ENCODE measurements around the gene KRT33B. TPM values are rescaled to one million over a fixed set of nuclear protein-coding genes. Genes with fewer than 3 reads are reported as not detected.

Gene KRT33B
- total and polyA plus RNA-seq, 3 donors from 2014 or later, result 0.25 TPM; not detected in 2

DNA sequence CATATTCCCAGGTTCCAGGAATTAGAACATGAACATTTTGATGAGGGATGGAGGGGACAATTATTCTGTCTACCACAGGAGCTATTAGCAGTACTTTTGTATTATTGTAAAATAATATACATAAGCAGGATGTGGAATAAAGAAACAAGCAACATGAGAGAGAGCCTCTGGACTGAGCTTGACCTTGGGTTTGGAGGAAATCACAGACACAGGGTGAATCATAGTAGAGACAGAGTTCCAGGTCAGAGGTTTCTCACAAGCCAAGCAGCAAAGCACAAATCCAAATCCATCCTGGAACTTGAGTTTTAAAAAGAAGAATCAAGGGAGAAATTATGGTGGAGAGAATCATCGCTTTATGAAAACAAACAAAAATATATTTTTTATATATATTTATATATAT is 22.7 kb upstream of the KRT33B start:
- 77 to 86% methylated on average over 1 of the region's 1 CpG for WGBS, 2 donors
- Histone ChIP-seq H3K36me3 (ENCODE audit: low read depth, missing control alignments) (no peaks in the 10 kb centered on the region), H3K4me1 (peaks cover 9% of the 10 kb centered on the region), H3K27ac (peak overlapping the region in 1 of 2 donors; percentile 22), H3K4me3 (no peak overlapping the region), H3K9me3 (no peaks in the 10 kb centered on the region), H3K27me3 (no peaks in the 10 kb centered on the region)
- intact Hi-C loops (cut with DNase I; ENCODE audit: low total_unique reads), result no loop called here
- no peak for DNase-seq
- TF ChIP-seq CTCF (IDR thresholded peaks at IDR 0.05) (no peak), POLR2A (IDR thresholded peaks at IDR 0.05) (no peak)

DNA sequence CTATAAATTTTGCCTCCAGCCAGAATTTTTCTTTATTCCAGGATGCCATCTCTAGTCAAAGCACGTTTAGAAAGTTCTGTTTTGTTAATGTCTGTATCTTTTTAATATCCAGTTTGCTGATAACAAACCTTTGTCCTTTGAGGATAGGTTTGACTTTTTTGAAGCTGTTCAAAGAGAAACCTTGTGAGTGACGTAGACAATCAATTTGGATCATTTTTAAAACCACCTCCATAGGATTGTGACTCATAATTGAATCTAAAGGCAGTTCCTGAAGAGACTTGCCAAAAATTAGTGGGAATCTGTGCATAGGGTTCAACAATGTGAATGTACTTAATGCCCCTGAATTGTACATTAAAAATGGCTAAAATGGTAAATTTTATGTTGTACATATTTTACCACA is 21.9 kb upstream of the KRT33B start:
- no peak for TF ChIP-seq CTCF (IDR thresholded peaks at IDR 0.05)
- H3K4me3 ChIP-seq, result no peak overlapping the region
- no peak for DNase-seq
- no peak overlapping the region for H3K27ac ChIP-seq
- H3K9me3 ChIP-seq, result no peaks in the 10 kb centered on the region
- H3K36me3 ChIP-seq (ENCODE audit: low read depth, missing control alignments), result no peaks in the 10 kb centered on the region
- WGBS, 2 donors, result 56 to 78% methylated on average over 2 of the region's 2 CpGs
- H3K27me3 ChIP-seq, result no peaks in the 10 kb centered on the region
- intact Hi-C loops (cut with DNase I; ENCODE audit: low total_unique reads), result no loop called here
- H3K4me1 ChIP-seq, result peaks cover 9% of the 10 kb centered on the region

DNA sequence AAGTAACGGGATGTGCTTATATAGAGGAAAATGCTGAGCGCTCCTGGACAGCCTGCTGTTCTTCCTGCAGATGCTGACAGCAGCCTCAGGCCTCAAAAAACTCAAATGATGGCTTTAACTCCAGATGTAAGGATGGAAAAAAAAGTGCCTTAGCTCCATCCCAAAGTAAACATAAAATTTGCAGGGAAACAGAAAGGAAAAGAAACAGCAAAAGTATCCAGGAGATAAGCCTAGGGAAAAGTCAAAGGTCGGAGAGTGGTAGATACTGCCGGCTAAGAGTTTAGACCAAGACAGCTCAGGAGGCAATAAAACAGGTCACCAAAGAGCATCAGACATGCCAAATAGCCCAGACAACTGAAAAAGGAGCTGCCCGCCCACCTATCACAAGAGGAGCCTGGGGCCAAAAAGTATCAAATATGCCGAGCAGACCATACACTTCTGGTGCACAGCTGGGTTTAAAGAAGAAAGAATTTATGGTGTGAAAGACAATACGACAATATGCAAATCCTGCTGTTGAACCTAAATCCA is 20.9 kb upstream of the KRT33B start:
- 43 to 67% methylated on average over 7 of the region's 7 CpGs for WGBS, 2 donors
- no peak for DNase-seq

DNA sequence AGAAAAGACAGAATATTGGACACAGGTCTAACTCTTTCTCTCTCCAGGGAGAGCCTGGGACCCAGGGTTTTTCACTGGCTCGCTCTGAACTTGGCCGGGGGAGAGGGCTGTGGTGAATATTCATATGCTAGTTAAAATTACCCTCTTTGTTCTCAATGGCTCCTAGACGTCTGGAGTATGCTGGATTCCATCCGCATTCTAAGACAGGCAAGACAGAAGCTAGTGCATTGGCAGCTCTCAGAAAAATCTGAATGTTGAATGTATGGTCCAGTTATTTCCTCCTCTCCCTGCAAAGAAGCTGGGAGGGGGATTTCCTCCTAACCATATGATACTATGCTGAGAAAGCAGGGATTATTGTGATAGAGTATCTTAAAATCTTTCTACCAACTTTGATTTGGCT is 18.1 kb upstream of the KRT33B start:
- Histone ChIP-seq H3K36me3 (ENCODE audit: low read depth, missing control alignments) (no peaks in the 10 kb centered on the region), H3K9me3 (no peaks in the 10 kb centered on the region), H3K4me1 (no peaks in the 10 kb centered on the region), H3K4me3 (no peak overlapping the region), H3K27me3 (no peaks in the 10 kb centered on the region), H3K27ac (no peak overlapping the region)
- intact Hi-C loops (cut with DNase I; ENCODE audit: low total_unique reads), result no loop called here
- WGBS, 2 donors, result 76 to 83% methylated on average over 4 of the region's 4 CpGs
- TF ChIP-seq POLR2A (IDR thresholded peaks at IDR 0.05), result no peak
- no peak for TF ChIP-seq CTCF (IDR thresholded peaks at IDR 0.05)
- no peak for DNase-seq

More for the DNA sequence above, 20.9 kb upstream of the KRT33B start:
- Histone ChIP-seq H3K9me3 (no peaks in the 10 kb centered on the region), H3K4me1 (peaks cover 9% of the 10 kb centered on the region), H3K4me3 (no peak overlapping the region), H3K27me3 (no peaks in the 10 kb centered on the region), H3K27ac (no peak overlapping the region), H3K36me3 (ENCODE audit: low read depth, missing control alignments) (no peaks in the 10 kb centered on the region)
- no peak for TF ChIP-seq CTCF (IDR thresholded peaks at IDR 0.05)
- TF ChIP-seq POLR2A (IDR thresholded peaks at IDR 0.05), result no peak
- intact Hi-C loops (cut with DNase I; ENCODE audit: low total_unique reads), result no loop called here

GRCh38 chr17:41386227-41386626 is 16.6 kb upstream of the KRT33B start:
- no peak overlapping the region for H3K4me3 ChIP-seq
- H3K27me3 ChIP-seq, result no peaks in the 10 kb centered on the region
- H3K9me3 ChIP-seq, result no peaks in the 10 kb centered on the region
- intact Hi-C loops (cut with DNase I; ENCODE audit: low total_unique reads), result no loop called here
- no peaks in the 10 kb centered on the region for H3K4me1 ChIP-seq
- WGBS, 2 donors, result 96 to 98% methylated on average over 1 of the region's 1 CpG
- H3K36me3 ChIP-seq (ENCODE audit: low read depth, missing control alignments), result no peaks in the 10 kb centered on the region
- no peak for DNase-seq
- TF ChIP-seq CTCF (IDR thresholded peaks at IDR 0.05) (no peak), POLR2A (IDR thresholded peaks at IDR 0.05) (no peak)
- no peak overlapping the region for H3K27ac ChIP-seq

Measured in testis (tissue), 3 donors.